Esophagus muscularis mucosa (tissue), 4 donors: Measurements from ENCODE around the gene STX16. TPM values are rescaled to one million over a fixed set of nuclear protein-coding genes. Genes with fewer than 3 reads are reported as not detected.

Source experiments
- DNase-seq: peaks from one replicate; pipeline ENCODE4 v3.0.0-alpha.2; 2017; ENCODE audit errors: extremely low spot score
- H3K27ac ChIP-seq, 4 donors: fragments of 200-600 bp; sonication (generic); replicated peaks in 1 of 4; 1 replicate in 3 of 4; 2 replicates in 1 of 4; pipeline ENCODE4 v1.5.1; 2016 to 2019; ENCODE audit warnings: mild to moderate bottlenecking in 1 of 4
- H3K27me3 ChIP-seq, 4 donors: fragments of 200-600 bp; sonication (generic); one replicate each; pipeline versions ENCODE4 v1.5.1 to v1.6.0; 2016 to 2019
- H3K36me3 ChIP-seq, 4 donors: fragments of 200-600 bp; sonication (generic); one replicate each; pipeline ENCODE4 v1.5.1; 2016 to 2019
- H3K4me1 ChIP-seq, 4 donors: fragments of 200-600 bp; sonication (generic); one replicate each; pipeline ENCODE4 v1.5.1; 2016 to 2019
- H3K4me3 ChIP-seq, 4 donors: fragments of 200-600 bp; sonication (generic); 1 replicate in 2 of 4; 2 replicates in 2 of 4; pipeline ENCODE4 v1.5.1; 2016 to 2019; ENCODE audit warnings: mild to moderate bottlenecking in 4 of 4, moderate library complexity in 1 of 4
- H3K9me3 ChIP-seq, 4 donors: fragments of 200-600 bp; sonication (generic); 1 replicate in 3 of 4; 2 replicates in 1 of 4; pipeline ENCODE4 v1.5.1; 2016 to 2019
- CTCF ChIP-seq, 3 experiments: fragments of 200-600 bp in 2 of 3; fragments of 450-650 bp in 1 of 3; sonication (generic) in 2 of 3; IDR thresholded peaks; one replicate each; pipeline ENCODE4 v1.5.1; 2017 to 2019; ENCODE audit warnings: antibody characterized with exemption in 3 of 3, mild to moderate bottlenecking in 2 of 3, moderate library complexity in 1 of 3
- EP300 ChIP-seq: sonication (generic); formaldehyde crosslinking; IDR thresholded peaks from one replicate; pipeline ENCODE4 v1.6.1; 2017; ENCODE audit warnings: antibody characterized with exemption
- POLR2A ChIP-seq: fragments of 450-650 bp; IDR thresholded peaks from one replicate; pipeline ENCODE4 v1.6.1; 2017; ENCODE audit warnings: antibody characterized with exemption, moderate library complexity, mild to moderate bottlenecking, low read depth
- POLR2AphosphoS5 ChIP-seq, 2 donors: sonication (generic); formaldehyde crosslinking; IDR thresholded peaks; one replicate each; pipeline ENCODE4 v1.6.1; 2017; ENCODE audit warnings: antibody characterized with exemption in 2 of 2
- WGBS: methylation state at CpG from one replicate; pipeline ENCODE4 v1.1.5; 2018; 5-methylcytosine and 5-hydroxymethylcytosine counted together
- intact Hi-C: fragments of 100-400 bp; cut with DNase I; formaldehyde crosslinking; loops from one replicate; pipeline ENCODE4 v1.15.1; 2023
- total RNA-seq, 4 donors: library from RNA; depleted of rRNA; stranded (reverse); fragments of >200 nt; gene quantifications; one replicate each; pipeline versions ENCODE4 v1.1.0 to v1.2.1, GENCODE V29; 2016

Gene STX16
- total RNA-seq, 4 donors from 2014 or later, result 36.6 to 57.7 (median 43.5) TPM

GRCh38 chr20:58716476-58717277 lies 65.6 kb downstream of the STX16 start:
- peak; percentile 45 for DNase-seq
- Histone ChIP-seq H3K4me3 (no peak overlapping the region), H3K9me3 (no peaks in the 10 kb centered on the region), H3K27ac (no peak overlapping the region), H3K27me3 (peaks cover 0 to 26% (median 4%) of the 10 kb centered on the region in 4 donors), H3K36me3 (peaks cover 0 to 44% (median 17%) of the 10 kb centered on the region in 4 donors), H3K4me1 (peaks cover 0 to 7% (median 3%) of the 10 kb centered on the region in 4 donors)
- 89% methylated on average over 11 of the region's 23 CpGs for WGBS
- intact Hi-C loops, result no loop called here
- no peak for TF ChIP-seq POLR2AphosphoS5 (IDR thresholded peaks at IDR 0.05)
- TF ChIP-seq POLR2A, result no peak
- no peak for TF ChIP-seq CTCF (IDR thresholded peaks at IDR 0.05)

- Histone ChIP-seq H3K36me3 (peaks cover 0 to 37% (median 16%) of the 10 kb centered on the region in 4 donors), H3K27ac (no peak overlapping the region), H3K4me3 (no peak overlapping the region), H3K27me3 (peaks cover 0 to 34% (median 6%) of the 10 kb centered on the region in 4 donors), H3K9me3 (no peaks in the 10 kb centered on the region), H3K4me1 (peaks cover 0 to 7% (median 3%) of the 10 kb centered on the region in 4 donors)
- WGBS, result 80% methylated on average over 20 of the region's 23 CpGs
- DNase-seq, result peak; percentile 78
- TF ChIP-seq POLR2A (no peak), POLR2AphosphoS5 (IDR thresholded peaks at IDR 0.05) (no peak), EP300 (no peak), CTCF (IDR thresholded peaks at IDR 0.05) (no peak)
- intact Hi-C loops, result no loop called here
Measured at GRCh38 chr20:58717278-58718091, 66.4 kb downstream of the STX16 start.

GRCh38 chr20:58718121-58718563 lies 67.1 kb downstream of the STX16 start:
- 82% methylated on average over 13 of the region's 15 CpGs for whole genome bisulfite sequencing

GRCh38 chr20:58718729-58719128 lies 67.6 kb downstream of the STX16 start:
- WGBS, result 83% methylated on average over 10 of the region's 10 CpGs

More at GRCh38 chr20:58718121-58718563, 67.1 kb downstream of the STX16 start:
- Histone ChIP-seq H3K4me3 (no peak overlapping the region), H3K27me3 (peaks cover 0 to 40% (median 6%) of the 10 kb centered on the region in 4 donors), H3K4me1 (peaks cover 0 to 7% (median 3%) of the 10 kb centered on the region in 4 donors), H3K36me3 (peaks cover 0 to 30% (median 15%) of the 10 kb centered on the region in 4 donors), H3K9me3 (no peaks in the 10 kb centered on the region), H3K27ac (no peak overlapping the region)
- DNase-seq, result peak; percentile 88
- TF ChIP-seq POLR2AphosphoS5 (IDR thresholded peaks at IDR 0.05) (no peak), CTCF (IDR thresholded peaks at IDR 0.05) (no peak), EP300 (no peak), POLR2A (no peak)
- intact Hi-C loops, result no loop called here

More at GRCh38 chr20:58718729-58719128, 67.6 kb downstream of the STX16 start:
- Histone ChIP-seq H3K36me3 (peaks cover 0 to 26% (median 15%) of the 10 kb centered on the region in 4 donors), H3K4me1 (peaks cover 0 to 7% (median 3%) of the 10 kb centered on the region in 4 donors), H3K27me3 (peaks cover 0 to 46% (median 6%) of the 10 kb centered on the region in 4 donors), H3K27ac (no peak overlapping the region), H3K9me3 (no peaks in the 10 kb centered on the region), H3K4me3 (no peak overlapping the region)
- no peak for TF ChIP-seq EP300
- no peak for TF ChIP-seq POLR2A
- no peak for TF ChIP-seq CTCF (IDR thresholded peaks at IDR 0.05)
- TF ChIP-seq POLR2AphosphoS5 (IDR thresholded peaks at IDR 0.05), result no peak
- intact Hi-C loops, result no loop called here
- DNase-seq, result peak; percentile 74
